Heart left ventricle (tissue), 13 donors: Measurements from ENCODE around the gene MOGAT3.

ENCODE experiments used
- POLR2A ChIP-seq, 2 donors: fragments of 450-650 bp; IDR thresholded peaks; one replicate each; pipeline ENCODE4 v1.6.1; 2017; ENCODE audit warnings: antibody characterized with exemption in 2 of 2, mild to moderate bottlenecking in 2 of 2, moderate library complexity in 2 of 2
- TF ChIP-seq, protein P1 (sequence below), 12 donors: fragments of 200-600 bp; sonication (generic) in 4 of 12; IDR thresholded peaks; one replicate each; pipeline versions ENCODE4 v1.5.0 to v1.8.0; 2018 to 2022; ENCODE audit warnings: antibody characterized with exemption in 12 of 12, mild to moderate bottlenecking in 5 of 12
- donor health status: ischemic (EF 13 %, LVEDD 7.1; RV severe dilation, severe dysfunction).
- donor health status: DM: no; HTN: yes; CAD: no.
- donor health status: DM: no; HTN: no; CAD: no.
- donor health status: ischemic (EF 25% LVEDD 6.9; RV normal size, moderate dysfunction).
- donor health status: ischemic (EF 25% LVEDD 5.7; RV mildly dilated, moderate dysfunction).
- donor health status: ischemic (EF 35%, LVEDD 5.7; RV mildly dilated, moderate dysfunction).
- donor health status: nonischemic (EF 11% LVEDD 7.7; RV severe dilation, severe dysfunction).
- donor health status: DM: yes; HTN: yes; CAD: no.
- donor health status: PGD.
- donor health status: ischemic (EF 29% LVEDD 5.4; RV normal size, mild dysfunction).
- donor health status: nonischemic (EF 23%, LVEDD 6.1; RV moderate dilation, normal function).

DNA sequence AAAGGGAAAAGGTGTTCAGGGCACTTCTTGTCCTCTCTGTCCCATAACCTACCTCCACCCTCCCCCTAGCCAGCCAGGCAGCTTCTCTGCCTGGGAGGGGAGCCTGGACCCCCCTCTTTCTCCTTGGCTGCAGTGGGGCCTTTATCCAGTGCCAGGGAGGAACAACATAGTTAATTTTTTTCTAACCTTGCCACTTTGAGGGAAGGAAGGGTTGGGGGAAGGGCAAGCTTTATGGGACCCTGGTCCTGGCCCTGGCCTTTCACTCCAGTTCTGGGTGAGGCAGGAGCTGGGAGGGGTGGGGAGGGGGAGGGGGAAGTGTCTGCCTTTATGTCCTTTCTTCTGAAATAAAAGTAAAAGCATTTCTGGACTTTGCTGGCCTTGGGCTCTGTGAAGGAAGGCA, 39.9 kb downstream of the MOGAT3 start:
- TF ChIP-seq POLR2A (IDR thresholded peaks at IDR 0.05) = no peak
- TF ChIP-seq, protein P1, sequence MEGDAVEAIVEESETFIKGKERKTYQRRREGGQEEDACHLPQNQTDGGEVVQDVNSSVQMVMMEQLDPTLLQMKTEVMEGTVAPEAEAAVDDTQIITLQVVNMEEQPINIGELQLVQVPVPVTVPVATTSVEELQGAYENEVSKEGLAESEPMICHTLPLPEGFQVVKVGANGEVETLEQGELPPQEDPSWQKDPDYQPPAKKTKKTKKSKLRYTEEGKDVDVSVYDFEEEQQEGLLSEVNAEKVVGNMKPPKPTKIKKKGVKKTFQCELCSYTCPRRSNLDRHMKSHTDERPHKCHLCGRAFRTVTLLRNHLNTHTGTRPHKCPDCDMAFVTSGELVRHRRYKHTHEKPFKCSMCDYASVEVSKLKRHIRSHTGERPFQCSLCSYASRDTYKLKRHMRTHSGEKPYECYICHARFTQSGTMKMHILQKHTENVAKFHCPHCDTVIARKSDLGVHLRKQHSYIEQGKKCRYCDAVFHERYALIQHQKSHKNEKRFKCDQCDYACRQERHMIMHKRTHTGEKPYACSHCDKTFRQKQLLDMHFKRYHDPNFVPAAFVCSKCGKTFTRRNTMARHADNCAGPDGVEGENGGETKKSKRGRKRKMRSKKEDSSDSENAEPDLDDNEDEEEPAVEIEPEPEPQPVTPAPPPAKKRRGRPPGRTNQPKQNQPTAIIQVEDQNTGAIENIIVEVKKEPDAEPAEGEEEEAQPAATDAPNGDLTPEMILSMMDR (IDR thresholded peaks at IDR 0.05) = no peak
